Activated T-helper 1 cell treated with anti-CD3 and anti-CD28 coated beads, Interleukin-12 subunit alpha, Interleukin-12 subunit beta, Interleukin-2, Interleukin-4 antibody, amounts not matched to agents 30 ng/mL and 10 ng/mL and 1 ng/mL, durations not matched to agents 14 hours and 24 hours and 36 hours (primary cell): ENCODE data around the gene EXOC2. TPM values are rescaled to one million over a fixed set of nuclear protein-coding genes. Genes with fewer than 3 reads are reported as not detected.

Source experiments
- DNase-seq: peaks from one replicate; pipeline ENCODE4 v3.0.0; 2021; ENCODE audit warnings: low spot score
- H3K27ac Mint-ChIP-seq: one replicate; pipeline ENCODE4 v1.8.0; 2021; ENCODE audit warnings: mild to moderate bottlenecking, mixed read lengths
- H3K27me3 Mint-ChIP-seq: one replicate; pipeline ENCODE4 v1.8.0; 2022; ENCODE audit warnings: mild to moderate bottlenecking, moderate library complexity, mixed read lengths; ENCODE audit not compliant: insufficient read depth
- H3K36me3 Mint-ChIP-seq: one replicate; pipeline ENCODE4 v1.8.0; 2021; ENCODE audit warnings: low read depth, mixed read lengths
- H3K4me1 Mint-ChIP-seq: one replicate; pipeline ENCODE4 v1.8.0; 2021; ENCODE audit warnings: low read depth, mixed read lengths
- H3K4me3 Mint-ChIP-seq: one replicate; pipeline ENCODE4 v1.8.0; 2021; ENCODE audit warnings: mild to moderate bottlenecking, moderate library complexity, mixed read lengths
- H3K9me3 Mint-ChIP-seq: one replicate; pipeline ENCODE4 v1.8.0; 2021; ENCODE audit warnings: mixed read lengths
- intact Hi-C: fragments of 100-400 bp; cut with micrococcal nuclease; formaldehyde crosslinking; loops from one replicate; pipeline ENCODE4 v1.15.1; 2024
- total RNA-seq: library from RNA; stranded (reverse); gene quantifications from 2 replicates; pipeline ENCODE4 v1.2.3, GENCODE V29; 2022

The EXOC2 gene
- total RNA-seq, 1 donor from 2014 or later = 44.5 TPM

DNA sequence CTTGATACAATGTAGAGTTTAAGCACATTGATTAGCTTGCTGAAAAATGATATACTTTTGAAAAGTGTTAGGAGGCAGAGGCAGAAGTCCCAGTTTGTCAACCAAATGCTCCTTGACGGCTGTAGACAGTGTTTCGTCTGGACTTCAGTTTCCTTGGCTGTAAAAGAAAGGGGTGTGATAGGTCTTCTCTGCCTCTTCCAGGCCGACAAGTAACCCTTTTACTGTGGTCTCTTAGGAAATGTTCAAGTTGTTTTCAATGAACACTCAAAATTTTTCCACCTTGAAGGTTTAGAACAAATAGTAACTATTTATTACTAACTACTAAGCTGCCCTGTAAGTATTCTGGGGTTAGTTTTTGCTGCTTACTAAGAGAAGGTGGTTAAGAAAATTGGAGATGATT lies 179.0 kb downstream of the EXOC2 start:
- H3K36me3 Mint-ChIP-seq = peaks cover 28% of the 10 kb centered on the region

DNA sequence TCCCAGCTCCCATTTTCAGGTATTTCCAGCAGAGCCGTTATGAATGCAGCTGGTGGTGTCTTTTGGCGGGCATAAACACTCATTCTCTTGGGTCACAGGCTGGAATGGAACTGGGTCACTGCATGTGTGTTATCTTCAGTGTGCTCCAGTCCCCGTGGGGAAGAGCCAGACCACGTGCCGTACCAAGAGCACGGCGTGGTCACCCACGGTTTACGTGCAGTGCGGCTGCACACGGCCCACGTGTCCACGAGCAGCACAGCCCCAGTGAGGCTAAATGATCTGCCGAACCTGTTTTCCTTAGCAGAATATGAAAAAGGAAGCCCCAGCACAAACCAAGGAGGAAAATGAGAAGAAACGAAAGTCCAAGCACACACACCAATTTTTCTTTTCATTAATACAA lies 179.9 kb downstream of the EXOC2 start:
- H3K4me1 Mint-ChIP-seq = peaks cover 80% of the 10 kb centered on the region
- no peaks in the 10 kb centered on the region for H3K27me3 Mint-ChIP-seq
- H3K4me3 Mint-ChIP-seq = peak overlapping the region; percentile 31
- peaks cover 21% of the 10 kb centered on the region for H3K36me3 Mint-ChIP-seq
- intact Hi-C loops = no loop called here
- H3K27ac Mint-ChIP-seq = peak overlapping the region; percentile 9
- peaks cover 14% of the 10 kb centered on the region for H3K9me3 Mint-ChIP-seq
- DNase-seq = no peak

More for the DNA sequence above, 179.0 kb downstream of the EXOC2 start:
- no peaks in the 10 kb centered on the region for H3K27me3 Mint-ChIP-seq
- peak overlapping the region; percentile 51 for H3K4me3 Mint-ChIP-seq
- DNase-seq = no peak
- peaks cover 72% of the 10 kb centered on the region for H3K4me1 Mint-ChIP-seq
- H3K27ac Mint-ChIP-seq = peak overlapping the region; percentile 90
- H3K9me3 Mint-ChIP-seq = peaks cover 23% of the 10 kb centered on the region
- intact Hi-C loops = no loop called here

DNA sequence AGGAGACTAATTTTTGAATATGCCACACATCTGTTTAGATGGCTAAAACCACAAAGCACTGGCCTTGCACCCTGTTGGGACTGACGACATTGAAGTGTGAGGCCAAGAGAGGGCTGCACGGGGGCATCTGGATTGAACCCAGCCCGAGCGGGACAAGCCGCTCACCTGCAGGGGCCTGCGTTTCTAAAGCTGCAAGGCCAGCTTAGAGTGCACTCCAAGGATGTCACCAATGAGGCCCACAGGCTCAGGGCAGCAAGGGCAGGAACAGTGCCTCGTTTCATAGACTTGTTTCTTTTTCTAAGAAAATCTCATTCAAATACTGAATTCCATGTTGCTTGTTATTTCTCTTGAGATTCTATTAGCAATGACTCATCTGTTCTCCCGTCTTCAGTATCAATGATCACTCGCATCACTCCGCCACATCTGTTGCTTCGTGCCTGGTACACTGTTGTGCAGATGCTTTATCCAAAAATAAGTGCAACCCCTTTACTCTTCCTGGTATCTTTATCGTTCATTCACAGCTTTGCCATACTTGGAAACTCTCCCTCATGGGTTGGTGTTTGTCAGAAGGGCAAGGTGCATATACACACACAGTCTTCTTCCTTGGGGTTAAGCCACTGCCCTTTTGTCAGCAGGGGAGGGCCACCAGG lies 181.3 kb downstream of the EXOC2 start:
- DNase-seq = no peak
- H3K4me1 Mint-ChIP-seq = peaks cover 87% of the 10 kb centered on the region
- H3K27me3 Mint-ChIP-seq = no peaks in the 10 kb centered on the region
- H3K4me3 Mint-ChIP-seq = no peak overlapping the region
- peak overlapping the region; percentile 78 for H3K27ac Mint-ChIP-seq
- intact Hi-C loops = no loop called here
- peaks cover 13% of the 10 kb centered on the region for H3K36me3 Mint-ChIP-seq
- peaks cover under 1% of the 10 kb centered on the region for H3K9me3 Mint-ChIP-seq

DNA sequence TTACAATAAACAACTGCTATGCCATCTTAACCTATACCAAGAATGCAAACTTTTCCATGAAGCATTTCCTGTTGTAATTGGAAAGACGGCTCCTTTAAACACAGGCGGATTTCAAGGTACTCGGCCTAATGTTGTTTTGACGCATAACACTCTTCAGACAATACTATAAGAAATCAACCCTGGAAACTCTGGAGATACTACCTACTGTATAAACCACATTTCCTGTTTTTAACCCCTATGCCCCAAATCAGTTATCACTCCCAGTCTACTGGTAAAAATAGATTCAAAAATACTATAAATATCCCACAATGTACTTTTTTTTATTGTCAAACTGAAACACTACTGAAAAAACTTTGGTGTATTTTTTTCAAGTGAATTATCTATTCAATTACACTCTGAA lies 183.3 kb downstream of the EXOC2 start:
- intact Hi-C loops = loop anchor here (1.0 to 5.0 kb wide), 8 partner anchors 10 to 203 kb away; partner anchors contain the start of gene EXOC2
- Mint-ChIP-seq H3K9me3 (no peaks in the 10 kb centered on the region), H3K27ac (peak overlapping the region; percentile 96), H3K27me3 (no peaks in the 10 kb centered on the region), H3K4me3 (peak overlapping the region; percentile 12), H3K4me1 (peaks cover 93% of the 10 kb centered on the region), H3K36me3 (peaks cover 21% of the 10 kb centered on the region)
- no peak for DNase-seq

DNA sequence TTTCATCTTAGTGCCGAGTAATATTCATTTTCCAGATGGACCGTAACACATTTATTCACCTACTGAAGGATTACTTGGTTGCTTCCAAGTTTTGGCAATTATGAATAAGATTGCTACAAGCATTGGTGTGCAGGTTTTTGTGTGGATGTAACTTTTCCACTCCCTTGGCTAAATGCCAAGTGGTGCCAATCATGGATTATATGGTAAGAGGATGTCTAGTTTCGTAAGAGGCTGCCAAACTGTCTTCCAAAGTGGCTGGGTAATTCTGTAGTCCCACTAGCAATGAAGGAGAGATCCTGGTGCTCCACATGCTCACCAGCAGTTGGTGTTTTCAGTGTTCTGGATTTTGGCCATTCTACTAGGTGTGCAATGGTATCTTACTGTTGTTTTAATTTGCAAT lies 184.3 kb downstream of the EXOC2 start:
- intact Hi-C loops = loop anchor here (1.0 to 5.0 kb wide), 6 partner anchors 9 to 204 kb away; partner anchors contain the start of gene EXOC2
- Mint-ChIP-seq H3K9me3 (no peaks in the 10 kb centered on the region), H3K27me3 (no peaks in the 10 kb centered on the region), H3K36me3 (peaks cover 26% of the 10 kb centered on the region), H3K4me3 (peak overlapping the region; percentile 9), H3K27ac (peak overlapping the region; percentile 96), H3K4me1 (peaks cover 93% of the 10 kb centered on the region)
- no peak for DNase-seq

DNA sequence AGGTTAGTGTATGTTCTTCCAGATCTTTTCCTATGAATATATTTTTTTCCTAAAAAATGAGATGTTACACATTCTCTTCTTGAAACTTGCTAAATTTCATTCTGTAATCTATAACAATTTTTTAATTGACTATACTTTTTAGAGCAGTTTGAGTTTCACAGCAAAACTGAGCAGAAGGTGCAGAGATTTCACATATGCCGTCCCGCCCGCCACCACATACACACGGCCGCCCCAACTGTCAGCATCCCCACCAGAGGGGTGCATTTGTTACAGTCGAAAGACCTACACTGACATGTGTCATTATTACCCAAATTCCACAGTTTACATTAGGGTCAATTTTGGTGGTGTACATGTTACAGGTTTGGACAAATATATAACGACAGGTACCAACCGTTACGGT lies 184.9 kb downstream of the EXOC2 start:
- DNase-seq = no peak
- H3K36me3 Mint-ChIP-seq = peaks cover 27% of the 10 kb centered on the region
- intact Hi-C loops = loop anchor here (5.0 kb wide), 2 partner anchors 184 to 204 kb away; partner anchors contain the start of gene EXOC2
- no peaks in the 10 kb centered on the region for H3K27me3 Mint-ChIP-seq
- H3K9me3 Mint-ChIP-seq = no peaks in the 10 kb centered on the region
- H3K4me3 Mint-ChIP-seq = peak overlapping the region; percentile 9
- H3K4me1 Mint-ChIP-seq = peaks cover 93% of the 10 kb centered on the region
- peak overlapping the region; percentile 96 for H3K27ac Mint-ChIP-seq

DNA sequence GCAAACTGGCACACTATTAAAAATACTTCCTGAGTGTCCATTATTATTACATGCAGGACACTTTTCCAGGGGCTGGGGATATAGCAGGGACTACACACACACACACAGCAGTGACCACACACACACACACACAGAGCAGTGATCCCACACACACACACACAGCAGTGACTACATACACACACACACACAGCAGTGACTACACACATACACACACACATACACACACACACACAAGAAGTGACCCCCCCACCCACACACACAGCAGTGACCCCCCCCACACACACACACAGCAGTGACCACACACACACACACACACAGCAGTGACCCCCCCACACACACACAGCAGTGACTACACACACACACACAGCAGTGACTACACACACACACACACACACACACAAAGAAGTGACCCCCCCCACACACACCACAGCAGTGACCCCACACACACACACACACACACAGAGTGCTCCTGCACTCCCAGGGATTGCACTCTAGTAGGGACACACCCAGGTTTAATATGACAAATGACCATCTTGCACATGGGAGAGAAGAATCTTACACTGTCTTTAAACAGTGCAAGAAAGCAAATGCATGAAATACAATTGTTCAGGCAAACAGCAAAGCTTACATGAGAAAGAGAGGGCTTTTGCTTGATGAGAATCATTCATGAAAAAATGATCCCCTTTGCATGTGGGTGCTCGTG lies 185.9 kb downstream of the EXOC2 start:
- H3K4me1 Mint-ChIP-seq = peaks cover 100% of the 10 kb centered on the region
- peak overlapping the region; percentile 64 for H3K4me3 Mint-ChIP-seq
- H3K27me3 Mint-ChIP-seq = no peaks in the 10 kb centered on the region
- H3K27ac Mint-ChIP-seq = peak overlapping the region; percentile 96
- no peak for DNase-seq
- H3K9me3 Mint-ChIP-seq = no peaks in the 10 kb centered on the region
- intact Hi-C loops = loop anchor here (1.0 to 5.0 kb wide), 9 partner anchors 9 to 318 kb away; partner anchors contain the start of gene EXOC2
- H3K36me3 Mint-ChIP-seq = peaks cover 32% of the 10 kb centered on the region

DNA sequence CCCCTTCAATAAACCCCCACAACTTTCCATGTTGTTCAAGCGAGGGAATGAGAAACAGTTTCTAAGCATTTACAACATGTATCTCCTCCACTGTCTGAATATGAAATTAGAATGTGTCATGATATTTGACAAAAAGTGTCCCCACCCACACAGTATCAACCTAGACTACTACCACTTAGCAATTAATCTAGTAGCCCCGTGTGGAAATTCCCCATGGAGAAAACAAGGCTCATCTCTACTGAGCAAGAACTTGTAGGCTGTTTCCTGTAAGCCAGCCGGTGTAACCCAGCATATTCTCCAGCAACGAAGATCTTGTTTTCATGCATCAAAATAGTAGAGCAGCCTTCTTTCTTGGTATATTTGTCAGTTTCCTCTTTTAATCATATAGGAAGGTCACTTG lies 186.4 kb downstream of the EXOC2 start:
- no peak for DNase-seq
- no peaks in the 10 kb centered on the region for H3K9me3 Mint-ChIP-seq
- no peaks in the 10 kb centered on the region for H3K27me3 Mint-ChIP-seq
- peak overlapping the region; percentile 96 for H3K27ac Mint-ChIP-seq
- H3K4me1 Mint-ChIP-seq = peaks cover 100% of the 10 kb centered on the region
- H3K4me3 Mint-ChIP-seq = peak overlapping the region; percentile 64
- intact Hi-C loops = loop anchor here (1.0 to 5.0 kb wide), 9 partner anchors 8 to 318 kb away; partner anchors contain the start of gene EXOC2
- H3K36me3 Mint-ChIP-seq = peaks cover 28% of the 10 kb centered on the region

DNA sequence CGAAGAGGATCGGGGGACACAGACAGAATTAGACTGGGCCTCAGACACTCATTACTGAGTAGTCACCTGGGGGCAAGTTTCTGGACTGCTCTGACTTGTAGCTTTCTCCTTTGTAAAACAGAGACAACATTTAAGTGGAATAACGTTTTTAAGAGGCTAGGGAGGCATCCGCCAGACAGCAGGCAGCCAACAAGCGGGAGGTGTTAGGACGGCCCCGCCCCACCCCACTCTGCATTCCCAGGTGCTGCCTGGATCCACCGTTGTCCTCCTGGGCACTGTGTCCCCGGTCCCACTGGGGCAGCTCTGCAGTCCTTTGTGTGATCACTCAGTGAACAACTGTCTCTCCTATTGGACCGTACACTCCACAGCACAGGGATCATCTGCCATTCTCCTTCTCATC lies 187.6 kb downstream of the EXOC2 start:
- Mint-ChIP-seq H3K4me3 (no peak overlapping the region), H3K4me1 (peaks cover 95% of the 10 kb centered on the region), H3K27me3 (no peaks in the 10 kb centered on the region), H3K9me3 (no peaks in the 10 kb centered on the region), H3K36me3 (peaks cover 23% of the 10 kb centered on the region), H3K27ac (peak overlapping the region; percentile 96)
- no peak for DNase-seq
- intact Hi-C loops = loop anchor here (5.0 kb wide), 2 partner anchors 187 to 207 kb away; partner anchors contain the start of gene EXOC2

DNA sequence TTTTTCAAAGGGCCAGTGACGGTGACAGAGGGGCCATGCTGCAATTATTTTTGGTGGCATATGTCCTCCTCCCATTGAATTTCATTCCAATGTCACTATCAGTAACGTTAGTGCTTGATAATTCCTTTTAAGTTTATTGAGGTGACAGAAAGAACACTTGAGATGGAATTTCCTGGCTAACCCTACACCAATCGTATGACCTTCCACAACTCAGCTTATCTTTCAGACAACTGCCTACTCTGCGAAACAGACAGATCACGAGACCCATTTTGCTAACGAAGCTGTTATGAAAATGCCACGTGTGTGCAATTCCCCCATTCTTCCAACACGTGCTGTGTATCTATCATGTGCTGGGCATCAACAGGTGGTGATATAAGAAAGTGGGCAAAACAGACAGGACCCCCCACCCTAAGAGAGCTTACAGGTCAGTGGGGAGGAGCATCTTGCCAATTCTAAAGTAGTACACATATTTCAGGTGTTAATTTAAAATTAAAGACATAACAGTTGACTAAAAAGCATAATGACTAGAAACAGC lies 188.4 kb downstream of the EXOC2 start:
- Mint-ChIP-seq H3K36me3 (peaks cover 23% of the 10 kb centered on the region), H3K27ac (peak overlapping the region; percentile 96), H3K4me1 (peaks cover 95% of the 10 kb centered on the region), H3K9me3 (no peaks in the 10 kb centered on the region), H3K4me3 (no peak overlapping the region), H3K27me3 (no peaks in the 10 kb centered on the region)
- intact Hi-C loops = no loop called here
- no peak for DNase-seq

DNA sequence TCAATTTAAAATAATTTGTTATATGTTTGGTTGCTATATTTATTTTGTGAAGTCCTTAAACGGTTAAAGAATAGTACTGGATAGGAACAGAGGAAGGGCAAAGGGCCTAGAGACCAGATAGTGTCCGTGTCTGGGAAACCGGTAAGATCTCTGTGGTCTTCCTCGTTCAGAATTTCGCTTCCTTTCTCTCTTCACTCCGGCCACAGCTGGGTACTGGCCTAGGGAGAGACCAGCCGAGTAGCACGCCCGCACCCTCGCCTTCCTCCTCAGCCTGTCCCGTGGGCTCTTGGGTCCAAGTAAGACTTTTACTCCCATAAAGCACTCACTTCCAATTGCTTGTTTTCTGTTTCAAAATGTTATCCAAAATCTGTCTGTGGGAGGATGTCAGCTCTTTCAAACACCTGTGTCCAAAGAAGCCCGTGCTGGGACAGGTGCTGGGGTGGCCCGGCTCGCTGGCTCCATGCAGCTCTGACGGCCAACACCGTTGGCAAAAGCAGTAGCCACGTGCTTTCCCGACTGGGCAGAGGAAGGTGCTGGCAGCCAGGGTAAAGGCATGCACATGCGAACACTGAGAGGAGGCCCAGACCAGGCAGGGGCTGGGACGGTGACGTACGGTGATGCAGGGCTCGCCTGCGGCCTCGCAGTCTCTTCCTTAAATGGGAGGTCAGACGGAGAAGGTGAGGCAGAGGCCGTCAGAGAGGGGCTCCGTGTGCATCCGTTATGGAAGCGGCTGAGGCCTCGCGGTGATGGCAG lies 189.2 kb downstream of the EXOC2 start:
- DNase-seq = no peak

DNA sequence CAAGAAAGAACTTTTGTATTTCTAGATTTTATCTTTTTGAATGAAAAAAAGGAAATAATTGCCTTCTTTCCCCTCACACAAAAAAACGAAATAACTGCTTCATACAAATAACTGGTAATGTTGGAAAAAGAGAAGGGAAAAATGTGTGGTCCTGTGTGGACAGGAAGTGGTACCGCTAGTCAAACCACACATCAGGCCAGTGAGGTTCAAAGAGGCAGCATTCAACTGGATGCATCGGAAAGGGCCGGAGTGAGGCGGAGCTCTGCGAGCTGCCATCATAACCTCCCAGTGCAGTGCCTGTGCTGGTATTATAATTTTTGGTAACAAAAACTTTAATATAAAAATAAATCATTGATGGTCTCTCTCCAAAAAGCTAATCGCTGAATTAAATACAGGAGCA lies 190.2 kb downstream of the EXOC2 start:
- DNase-seq = no peak
- Mint-ChIP-seq H3K36me3 (peaks cover 31% of the 10 kb centered on the region), H3K4me3 (peak overlapping the region; percentile 83), H3K9me3 (no peaks in the 10 kb centered on the region), H3K27ac (peak overlapping the region; percentile 93), H3K4me1 (peaks cover 95% of the 10 kb centered on the region), H3K27me3 (no peaks in the 10 kb centered on the region)
- intact Hi-C loops = no loop called here

More for the DNA sequence above, 189.2 kb downstream of the EXOC2 start:
- peak overlapping the region; percentile 21 for H3K4me3 Mint-ChIP-seq
- no peaks in the 10 kb centered on the region for H3K27me3 Mint-ChIP-seq
- intact Hi-C loops = no loop called here
- H3K9me3 Mint-ChIP-seq = no peaks in the 10 kb centered on the region
- peak overlapping the region; percentile 96 for H3K27ac Mint-ChIP-seq
- H3K4me1 Mint-ChIP-seq = peaks cover 95% of the 10 kb centered on the region
- H3K36me3 Mint-ChIP-seq = peaks cover 24% of the 10 kb centered on the region
